Measurements from ENCODE around the gene UBAP2. TPM values are rescaled to one million over a fixed set of nuclear protein-coding genes. Genes with fewer than 3 reads are reported as not detected.

Gene UBAP2
- total and polyA plus RNA-seq, 9 donors = 12.7 to 46.7 (median 33.4) TPM

GRCh38 chr9:34037626-34038025 is 11.1 kb downstream of the UBAP2 start:
- Histone ChIP-seq H3K4me1 (ENCODE audit: insufficient read depth) (no peaks in the 10 kb centered on the region), H3K9me3 (no peaks in the 10 kb centered on the region), H3K27me3 (no peaks in the 10 kb centered on the region), H3K4me3 (no peak overlapping the region), H3K36me3 (no peaks in the 10 kb centered on the region), H3K27ac (no peak overlapping the region)
- no peak for TF ChIP-seq CTCF (IDR thresholded peaks at IDR 0.05)
- no peak for TF ChIP-seq EP300 (IDR thresholded peaks at IDR 0.05)
- no peak for TF ChIP-seq POLR2A (IDR thresholded peaks at IDR 0.05)
- 86 to 89% (median 88%) methylated on average over 2 of the region's 2 CpGs for WGBS, 3 donors
- intact Hi-C loops (cut with DNase I) = no loop called here
- no peak for DNase-seq

GRCh38 chr9:34036625-34037024 is 12.1 kb downstream of the UBAP2 start:
- WGBS, 3 donors = 96 to 97% (median 96%) methylated on average over 5 of the region's 5 CpGs
- H3K36me3 ChIP-seq = no peaks in the 10 kb centered on the region
- no peaks in the 10 kb centered on the region for H3K9me3 ChIP-seq
- H3K27ac ChIP-seq = no peak overlapping the region
- intact Hi-C loops (cut with DNase I) = no loop called here
- no peaks in the 10 kb centered on the region for H3K27me3 ChIP-seq
- H3K4me3 ChIP-seq = no peak overlapping the region
- TF ChIP-seq EP300 (IDR thresholded peaks at IDR 0.05) = no peak
- TF ChIP-seq POLR2A (IDR thresholded peaks at IDR 0.05) = no peak
- no peak for TF ChIP-seq CTCF (IDR thresholded peaks at IDR 0.05)
- DNase-seq = no peak
- no peaks in the 10 kb centered on the region for H3K4me1 ChIP-seq (ENCODE audit: insufficient read depth)

GRCh38 chr9:34035656-34036055 is 13.0 kb downstream of the UBAP2 start:
- TF ChIP-seq POLR2A (IDR thresholded peaks at IDR 0.05) (no peak), CTCF (IDR thresholded peaks at IDR 0.05) (no peak), EP300 (IDR thresholded peaks at IDR 0.05) (no peak)
- no peak overlapping the region for H3K4me3 ChIP-seq
- no peaks in the 10 kb centered on the region for H3K9me3 ChIP-seq
- H3K27ac ChIP-seq = no peak overlapping the region
- no peak for DNase-seq
- intact Hi-C loops (cut with DNase I) = no loop called here
- no peaks in the 10 kb centered on the region for H3K36me3 ChIP-seq
- no peaks in the 10 kb centered on the region for H3K4me1 ChIP-seq (ENCODE audit: insufficient read depth)
- 41 to 56% (median 56%) methylated on average over 5 of the region's 5 CpGs for WGBS, 3 donors
- H3K27me3 ChIP-seq = no peaks in the 10 kb centered on the region

- WGBS, 3 donors = 78 to 87% (median 80%) methylated on average over 6 of the region's 6 CpGs
- TF ChIP-seq EP300 (IDR thresholded peaks at IDR 0.05) (no peak), CTCF (IDR thresholded peaks at IDR 0.05) (no peak), POLR2A (IDR thresholded peaks at IDR 0.05) (no peak)
- Histone ChIP-seq H3K4me1 (ENCODE audit: insufficient read depth) (no peaks in the 10 kb centered on the region), H3K36me3 (no peaks in the 10 kb centered on the region), H3K27ac (no peak overlapping the region), H3K27me3 (no peaks in the 10 kb centered on the region), H3K9me3 (no peaks in the 10 kb centered on the region), H3K4me3 (no peak overlapping the region)
- no peak for DNase-seq
- intact Hi-C loops (cut with DNase I) = no loop called here
These were observed 14.0 kb downstream of the UBAP2 start for GRCh38 chr9:34034698-34035065.

GRCh38 chr9:34032631-34033030 is 16.1 kb downstream of the UBAP2 start:
- Histone ChIP-seq H3K36me3 (no peaks in the 10 kb centered on the region), H3K9me3 (no peaks in the 10 kb centered on the region), H3K27ac (no peak overlapping the region), H3K4me1 (ENCODE audit: insufficient read depth) (no peaks in the 10 kb centered on the region), H3K4me3 (no peak overlapping the region), H3K27me3 (no peaks in the 10 kb centered on the region)
- TF ChIP-seq CTCF (IDR thresholded peaks at IDR 0.05) (no peak), EP300 (IDR thresholded peaks at IDR 0.05) (no peak), POLR2A (IDR thresholded peaks at IDR 0.05) (no peak)
- no peak for DNase-seq
- WGBS, 3 donors = 81 to 93% (median 86%) methylated on average over 7 of the region's 7 CpGs
- intact Hi-C loops (cut with DNase I) = no loop called here

Data from ovary (tissue), 9 donors.